Neural progenitor cell (in vitro differentiated cells): ENCODE measurements around the gene ATG16L2. TPM values are rescaled to one million over a fixed set of nuclear protein-coding genes. Genes with fewer than 3 reads are reported as not detected.

Experiments used
- DNase-seq: peaks from one replicate; pipeline ENCODE4 v3.0.0-alpha.2; 2016; ENCODE audit warnings: low spot score
- H2AFZ ChIP-seq: fragments of 200-600 bp; sonication (generic); replicated peaks from 2 replicates; pipeline ENCODE4 v1.6.1; 2016; ENCODE audit warnings: antibody characterized with exemption
- H3F3A ChIP-seq: fragments of 200-600 bp; sonication (generic); 2 replicates; pipeline ENCODE4 v1.6.1; 2016; ENCODE audit warnings: antibody characterized with exemption, low read depth
- H3K27ac ChIP-seq: fragments of 200-600 bp; sonication (generic); 2 replicates; pipeline ENCODE4 v1.5.1; 2016; ENCODE audit warnings: mild to moderate bottlenecking
- H3K27me3 ChIP-seq: fragments of 200-600 bp; sonication (generic); 2 replicates; pipeline ENCODE4 v1.6.1; 2016; ENCODE audit warnings: mild to moderate bottlenecking, moderate library complexity
- H3K36me3 ChIP-seq: fragments of 200-600 bp; sonication (generic); 2 replicates; pipeline ENCODE4 v1.5.1; 2016
- H3K4me1 ChIP-seq: fragments of 200-600 bp; sonication (generic); 2 replicates; pipeline ENCODE4 v1.6.1; 2016; ENCODE audit warnings: mixed run types
- H3K4me2 ChIP-seq: fragments of 200-600 bp; sonication (generic); 2 replicates; pipeline ENCODE4 v1.6.1; 2016
- H3K4me3 ChIP-seq: fragments of 200-600 bp; sonication (generic); 2 replicates; pipeline ENCODE4 v1.5.1; 2016
- H3K79me2 ChIP-seq: fragments of 200-600 bp; sonication (generic); 2 replicates; pipeline ENCODE4 v1.6.1; 2016; ENCODE audit warnings: low read depth
- H3K9ac ChIP-seq: fragments of 200-600 bp; sonication (generic); 2 replicates; pipeline ENCODE4 v1.6.1; 2016
- H3K9me3 ChIP-seq: fragments of 200-600 bp; sonication (generic); 2 replicates; pipeline ENCODE4 v1.5.1; 2016; ENCODE audit warnings: low read depth
- H4K20me1 ChIP-seq: fragments of 200-600 bp; sonication (generic); 2 replicates; pipeline ENCODE4 v1.6.1; 2016; ENCODE audit warnings: low read depth
- H3K27ac Mint-ChIP-seq: 3 replicates; pipeline ENCODE4 v1.8.0; 2021; ENCODE audit warnings: mixed read lengths
- H3K27me3 Mint-ChIP-seq: 2 replicates; pipeline ENCODE4 v1.8.0; 2022; ENCODE audit warnings: low read depth, mild to moderate bottlenecking, inconsistent platforms, moderate library complexity, mixed read lengths; ENCODE audit not compliant: insufficient read depth
- H3K36me3 Mint-ChIP-seq: 3 replicates; pipeline ENCODE4 v1.8.0; 2021; ENCODE audit warnings: mixed read lengths
- H3K4me1 Mint-ChIP-seq: 3 replicates; pipeline ENCODE4 v1.8.0; 2021; ENCODE audit warnings: mixed read lengths
- H3K4me3 Mint-ChIP-seq: 3 replicates; pipeline ENCODE4 v1.8.0; 2021; ENCODE audit warnings: mild to moderate bottlenecking, moderate library complexity, mixed read lengths
- H3K9me3 Mint-ChIP-seq: 3 replicates; pipeline ENCODE4 v1.8.0; 2020; ENCODE audit warnings: mixed read lengths
- CTCF ChIP-seq: fragments of 200-600 bp; sonication (generic); IDR thresholded peaks from 2 replicates; pipeline ENCODE4 v1.5.1; 2017; ENCODE audit warnings: antibody characterized with exemption, mild to moderate bottlenecking
- EZH2 ChIP-seq: fragments of 200-600 bp; sonication (generic); IDR thresholded peaks from 2 replicates; pipeline ENCODE4 v1.6.1; 2017; ENCODE audit warnings: antibody characterized with exemption, mild to moderate bottlenecking, moderate library complexity
- EZH2phosphoT487 ChIP-seq: fragments of 200-600 bp; sonication (generic); IDR thresholded peaks from 2 replicates; pipeline ENCODE4 v1.6.1; 2017; ENCODE audit warnings: antibody characterized with exemption
- microRNA-seq: library from miRNA; unstranded; fragments of <30 nt; microRNA quantifications from one replicate; pipeline ENCODE4, GENCODE V29; 2016
- small RNA-seq: library from RNA; depleted of rRNA; stranded (forward); fragments of <200 nt; gene quantifications from one replicate; pipeline ENCODE3, GENCODE V24; 2015
- total RNA-seq: library from RNA; depleted of rRNA; stranded (reverse); fragments of >200 nt; gene quantifications from 2 replicates; pipeline ENCODE4 v1.2.3, GENCODE V29; 2015; ENCODE audit warnings: low replicate concordance

The ATG16L2 gene
- total RNA-seq, 1 donor from 2014 or later = 20.5 TPM

GRCh38 chr11:72871119-72871518 is 56.9 kb downstream of the ATG16L2 start:
- no peaks in the 10 kb centered on the region for H3K9me3 Mint-ChIP-seq
- H3K9me3 ChIP-seq = no peaks in the 10 kb centered on the region
- no peak overlapping the region for H3K4me3 ChIP-seq
- H3K36me3 Mint-ChIP-seq = peaks cover 14% of the 10 kb centered on the region
- H3K4me1 Mint-ChIP-seq = no peaks in the 10 kb centered on the region
- no peak overlapping the region for H3K9ac ChIP-seq
- DNase-seq = no peak
- no peak overlapping the region for H3K4me3 Mint-ChIP-seq
- no peaks in the 10 kb centered on the region for H3K27me3 ChIP-seq
- H3K79me2 ChIP-seq = no peaks in the 10 kb centered on the region
- H4K20me1 ChIP-seq = no peaks in the 10 kb centered on the region
- H3K27me3 Mint-ChIP-seq = no peaks in the 10 kb centered on the region
- H3K36me3 ChIP-seq = no peaks in the 10 kb centered on the region
- H3K27ac Mint-ChIP-seq = no peak overlapping the region
- no peak overlapping the region for H3K27ac ChIP-seq
- H3K4me1 ChIP-seq = no peaks in the 10 kb centered on the region
- H3K4me2 ChIP-seq = no peak overlapping the region
- H2AFZ ChIP-seq = no peak overlapping the region
- TF ChIP-seq EZH2phosphoT487 = no peak
- H3F3A ChIP-seq = no peaks in the 10 kb centered on the region

- Histone ChIP-seq H2AFZ (no peak overlapping the region), H3K4me2 (no peak overlapping the region), H3K36me3 (no peaks in the 10 kb centered on the region), H3K27ac (no peak overlapping the region), H3K27me3 (no peaks in the 10 kb centered on the region), H3K4me3 (no peak overlapping the region), H3K9me3 (no peaks in the 10 kb centered on the region), H3K9ac (no peak overlapping the region), H3K79me2 (no peaks in the 10 kb centered on the region), H3F3A (no peaks in the 10 kb centered on the region), H3K4me1 (no peaks in the 10 kb centered on the region), H4K20me1 (no peaks in the 10 kb centered on the region)
- Mint-ChIP-seq H3K27ac (no peak overlapping the region), H3K4me3 (no peak overlapping the region), H3K4me1 (no peaks in the 10 kb centered on the region), H3K27me3 (no peaks in the 10 kb centered on the region), H3K36me3 (peaks cover 15% of the 10 kb centered on the region), H3K9me3 (no peaks in the 10 kb centered on the region)
- DNase-seq = no peak
- TF ChIP-seq CTCF (no peak), EZH2phosphoT487 (no peak), EZH2 (no peak)
Observed at GRCh38 chr11:72872012-72872411, 57.8 kb downstream of the ATG16L2 start.

GRCh38 chr11:72875736-72876135 is 61.5 kb downstream of the ATG16L2 start:
- Histone ChIP-seq H3K9ac (no peak overlapping the region), H4K20me1 (no peaks in the 10 kb centered on the region), H3K27me3 (no peaks in the 10 kb centered on the region), H3K4me1 (no peaks in the 10 kb centered on the region), H3K27ac (no peak overlapping the region), H3K4me3 (no peak overlapping the region), H3K36me3 (no peaks in the 10 kb centered on the region), H2AFZ (no peak overlapping the region), H3F3A (no peaks in the 10 kb centered on the region), H3K79me2 (no peaks in the 10 kb centered on the region), H3K9me3 (no peaks in the 10 kb centered on the region), H3K4me2 (no peak overlapping the region)
- TF ChIP-seq EZH2phosphoT487 (no peak), EZH2 (no peak)
- Mint-ChIP-seq H3K27me3 (no peaks in the 10 kb centered on the region), H3K4me1 (no peaks in the 10 kb centered on the region), H3K4me3 (no peak overlapping the region), H3K27ac (no peak overlapping the region), H3K36me3 (peaks cover 16% of the 10 kb centered on the region), H3K9me3 (peaks cover 3% of the 10 kb centered on the region)
- no peak for DNase-seq

DNA sequence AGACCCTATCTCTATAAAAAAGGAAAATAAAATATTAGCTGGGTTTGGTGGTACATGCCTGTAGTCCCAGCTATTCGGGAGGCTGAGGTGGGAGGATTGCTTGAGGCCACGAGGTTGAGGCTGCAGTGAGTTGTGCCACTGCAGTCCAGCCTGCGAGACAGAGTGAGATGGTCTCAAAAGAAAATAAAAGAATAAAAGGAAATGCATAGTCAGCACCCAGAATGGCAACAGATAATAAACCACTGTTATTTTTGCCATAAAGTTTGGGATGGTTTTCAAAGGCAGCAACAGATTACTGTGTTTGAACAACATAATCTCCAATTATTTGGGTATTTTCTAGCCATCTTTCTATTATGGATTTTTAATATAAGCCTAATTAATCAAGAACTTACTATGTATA is 61.9 kb downstream of the ATG16L2 start:
- TF ChIP-seq EZH2 (no peak), EZH2phosphoT487 (no peak), CTCF (no peak)
- no peaks in the 10 kb centered on the region for H4K20me1 ChIP-seq
- H3K27me3 ChIP-seq = no peaks in the 10 kb centered on the region
- Mint-ChIP-seq H3K4me3 (no peak overlapping the region), H3K27ac (no peak overlapping the region), H3K27me3 (no peaks in the 10 kb centered on the region), H3K4me1 (no peaks in the 10 kb centered on the region), H3K9me3 (peaks cover 3% of the 10 kb centered on the region), H3K36me3 (peaks cover 20% of the 10 kb centered on the region)
- no peaks in the 10 kb centered on the region for H3K79me2 ChIP-seq
- no peak overlapping the region for H3K27ac ChIP-seq
- no peak overlapping the region for H3K4me3 ChIP-seq
- H3K9ac ChIP-seq = no peak overlapping the region
- H3F3A ChIP-seq = no peaks in the 10 kb centered on the region
- H3K36me3 ChIP-seq = no peaks in the 10 kb centered on the region
- no peak for DNase-seq
- no peaks in the 10 kb centered on the region for H3K9me3 ChIP-seq
- no peak overlapping the region for H2AFZ ChIP-seq
- H3K4me2 ChIP-seq = no peak overlapping the region
- H3K4me1 ChIP-seq = no peaks in the 10 kb centered on the region

Small RNA genes lying within 50 kb of the gene (microRNA-seq; reads per million reads assigned to microRNA genes)
- not detected for gene MIR4692

Small RNA genes lying within 50 kb of the gene (small RNA-seq; reads per million reads assigned to genes)
- not detected for gene MIR4692
- gene RF00019 = not detected
- not detected for gene RNU6-672P

Other genes with a start within 250 kb of the ATG16L2 start
- gene PDE2A, start 140.0 kb upstream of the ATG16L2 start, total RNA-seq = 0.11 and 2.3 TPM in 2 replicates
- gene ARAP1, start 62.0 kb upstream of the ATG16L2 start, total RNA-seq = 17.6 and 46.1 TPM in 2 replicates
- gene STARD10, start 20.4 kb upstream of the ATG16L2 start, total RNA-seq = 13.0 and 17.7 TPM in 2 replicates